Keratinocyte (primary cell): ENCODE data around the gene BFSP1. TPM values are rescaled to one million over a fixed set of nuclear protein-coding genes. Genes with fewer than 3 reads are reported as not detected.

ENCODE experiments used
- DNase-seq: peaks from one replicate; pipeline ENCODE4 v3.0.0-alpha.2; 2011; ENCODE audit warnings: low read depth, missing footprints, low spot score
- FAIRE-seq: peaks from 2 replicates; lab custom pipeline; 2011; peaks lifted over from hg19 to GRCh38; lab: Jason Lieb, UNC
- H2AFZ ChIP-seq: 2 replicates; pipeline ENCODE4 v1.6.0; 2012; ENCODE audit warnings: low read length, control low read depth, inconsistent platforms; ENCODE audit not compliant: control insufficient read depth
- H3K27ac ChIP-seq: 2 replicates; pipeline ENCODE4 v1.5.1; 2011; ENCODE audit warnings: low read length; ENCODE audit not compliant: control insufficient read depth, insufficient read depth
- H3K27me3 ChIP-seq: 3 replicates; pipeline ENCODE4 v1.6.0; 2011; ENCODE audit warnings: low read length; ENCODE audit not compliant: control insufficient read depth, insufficient read depth; ENCODE audit errors: extremely low read depth
- H3K36me3 ChIP-seq, 2 experiments: 2 replicates in 1 of 2; 3 replicates in 1 of 2; pipeline ENCODE4 v1.5.1; 2011; ENCODE audit warnings: low read length in 2 of 2, mild to moderate bottlenecking in 1 of 2; ENCODE audit not compliant: control insufficient read depth in 2 of 2, insufficient read depth in 2 of 2; ENCODE audit errors: extremely low read depth in 1 of 2
- H3K4me1 ChIP-seq: 3 replicates; pipeline ENCODE4 v1.5.1; 2011; ENCODE audit warnings: low read length; ENCODE audit not compliant: control insufficient read depth, insufficient read depth; ENCODE audit errors: extremely low read depth
- H3K4me2 ChIP-seq: 3 replicates; pipeline ENCODE4 v1.6.0; 2011; ENCODE audit warnings: low read depth, low read length; ENCODE audit not compliant: control insufficient read depth, insufficient read depth; ENCODE audit errors: extremely low read depth
- H3K4me3 ChIP-seq, 3 experiments: fragments of 200-600 bp in 1 of 3; sonication (generic) in 1 of 3; 2 replicates in 2 of 3; 3 replicates in 1 of 3; pipeline ENCODE4 v1.5.1; 2011 to 2016; ENCODE audit warnings: low read length in 3 of 3, mild to moderate bottlenecking in 3 of 3, control low read depth in 2 of 3, inconsistent platforms in 1 of 3, low read depth in 1 of 3, mixed read lengths in 1 of 3, mixed run types in 1 of 3, moderate library complexity in 1 of 3; ENCODE audit not compliant: control insufficient read depth in 2 of 3, insufficient read depth in 2 of 3; ENCODE audit errors: extremely low read depth in 1 of 3
- H3K79me2 ChIP-seq: 2 replicates; pipeline ENCODE4 v1.6.0; 2012; ENCODE audit warnings: low read length; ENCODE audit not compliant: control insufficient read depth, insufficient read depth
- H3K9ac ChIP-seq: 3 replicates; pipeline ENCODE4 v1.6.0; 2011; ENCODE audit warnings: low read length; ENCODE audit not compliant: control insufficient read depth, insufficient read depth; ENCODE audit errors: extremely low read depth
- H3K9me1 ChIP-seq: 3 replicates; pipeline ENCODE4 v1.6.0; 2011; ENCODE audit warnings: low read length; ENCODE audit not compliant: control insufficient read depth, insufficient read depth; ENCODE audit errors: extremely low read depth
- H3K9me3 ChIP-seq: 2 replicates; pipeline ENCODE4 v1.5.1; 2012; ENCODE audit warnings: low read depth, low read length; ENCODE audit not compliant: control insufficient read depth
- H4K20me1 ChIP-seq: 3 replicates; pipeline ENCODE4 v1.6.0; 2011; ENCODE audit warnings: low read length; ENCODE audit not compliant: control insufficient read depth, insufficient read depth; ENCODE audit errors: extremely low read depth
- EZH2 ChIP-seq: IDR thresholded peaks from one replicate; pipeline ENCODE4 v1.6.1; 2012; ENCODE audit warnings: inconsistent platforms, mild to moderate bottlenecking, low read length, moderate library complexity
- dilution Hi-C: fragments of 300-500 bp; cut with MboI; formaldehyde crosslinking; loops from one replicate; pipeline ENCODE4 v1.7.0; 2020; ENCODE audit warnings: low sequenced_read_pairs; ENCODE audit not compliant: extremely low pct_ligation_motif_present
- polyA plus RNA-seq, 5 experiments: library from polyadenylated mRNA; depleted of rRNA in 3 of 5; stranded (reverse) in 3 of 5; stranded (forward) in 1 of 5; unstranded in 1 of 5; fragments of >200 nt; gene quantifications; 1 replicate in 1 of 5; 2 replicates in 3 of 5; 3 replicates in 1 of 5; pipeline versions ENCODE4 v1.2.1 to v1.2.3, GENCODE V29; 2011 to 2012; ENCODE audit warnings: missing spikeins in 2 of 5, low read depth in 1 of 5, low replicate concordance in 1 of 5
- TF ChIP-seq, protein P1 (sequence below), 3 experiments: IDR thresholded peaks in 1 of 3; conservative IDR thresholded peaks in 1 of 3; optimal IDR thresholded peaks in 1 of 3; 2 replicates in 2 of 3; 3 replicates in 1 of 3; pipeline versions ENCODE3 to v1.5.1; 2011; ENCODE audit warnings: low read length in 3 of 3, mild to moderate bottlenecking in 3 of 3, moderate library complexity in 2 of 3, control low read depth in 1 of 3, inconsistent platforms in 1 of 3; ENCODE audit not compliant: insufficient read depth in 2 of 3; ENCODE audit errors: extremely low read depth in 1 of 3

BFSP1 gene
- polyA plus RNA-seq, 1 donor (not counting 4 experiments of a cell fraction or from before 2014, with no cell fraction given): 2.2 TPM

DNA sequence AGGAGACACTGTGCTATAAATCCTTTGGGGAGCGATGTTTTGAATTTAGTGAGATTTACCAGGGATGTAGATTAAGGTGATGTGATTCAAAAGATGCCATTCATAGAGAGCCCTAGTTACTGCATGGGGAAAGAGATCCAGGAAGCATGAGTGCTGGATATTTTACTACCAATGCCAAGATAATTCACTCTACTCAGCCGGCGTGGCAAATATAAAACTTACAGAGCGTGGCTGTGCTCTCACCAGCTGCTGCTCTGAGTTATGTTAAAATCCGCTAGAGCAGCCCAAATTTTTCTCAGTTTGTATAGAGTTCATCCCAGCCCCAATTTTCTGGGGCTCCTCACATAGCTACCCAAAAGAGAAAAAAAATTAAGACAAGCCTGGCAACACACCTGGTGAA is 48.6 kb downstream of the BFSP1 start:
- Histone ChIP-seq H3K9ac (no peak overlapping the region), H4K20me1 (no peaks in the 10 kb centered on the region), H3K79me2 (no peaks in the 10 kb centered on the region), H3K4me2 (no peak overlapping the region), H2AFZ (no peak overlapping the region), H3K9me3 (no peaks in the 10 kb centered on the region), H3K27me3 (no peaks in the 10 kb centered on the region), H3K4me1 (no peaks in the 10 kb centered on the region), H3K9me1 (no peaks in the 10 kb centered on the region), H3K36me3 (no peaks in the 10 kb centered on the region), H3K4me3 (no peak overlapping the region), H3K27ac (no peak overlapping the region)
- dilution Hi-C loops: no loop called here
- FAIRE-seq: no peak
- TF ChIP-seq, protein P1, sequence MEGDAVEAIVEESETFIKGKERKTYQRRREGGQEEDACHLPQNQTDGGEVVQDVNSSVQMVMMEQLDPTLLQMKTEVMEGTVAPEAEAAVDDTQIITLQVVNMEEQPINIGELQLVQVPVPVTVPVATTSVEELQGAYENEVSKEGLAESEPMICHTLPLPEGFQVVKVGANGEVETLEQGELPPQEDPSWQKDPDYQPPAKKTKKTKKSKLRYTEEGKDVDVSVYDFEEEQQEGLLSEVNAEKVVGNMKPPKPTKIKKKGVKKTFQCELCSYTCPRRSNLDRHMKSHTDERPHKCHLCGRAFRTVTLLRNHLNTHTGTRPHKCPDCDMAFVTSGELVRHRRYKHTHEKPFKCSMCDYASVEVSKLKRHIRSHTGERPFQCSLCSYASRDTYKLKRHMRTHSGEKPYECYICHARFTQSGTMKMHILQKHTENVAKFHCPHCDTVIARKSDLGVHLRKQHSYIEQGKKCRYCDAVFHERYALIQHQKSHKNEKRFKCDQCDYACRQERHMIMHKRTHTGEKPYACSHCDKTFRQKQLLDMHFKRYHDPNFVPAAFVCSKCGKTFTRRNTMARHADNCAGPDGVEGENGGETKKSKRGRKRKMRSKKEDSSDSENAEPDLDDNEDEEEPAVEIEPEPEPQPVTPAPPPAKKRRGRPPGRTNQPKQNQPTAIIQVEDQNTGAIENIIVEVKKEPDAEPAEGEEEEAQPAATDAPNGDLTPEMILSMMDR (optimal IDR thresholded peaks at IDR 0.05 in 1 of 3, IDR thresholded peaks at IDR 0.05 in 1 of 3, conservative IDR thresholded peaks at IDR 0.05 in 1 of 3; ENCODE audit: extremely low read depth in 1 of 3, insufficient read depth in 2 of 3, low read length in 3 of 3): no peak
- no peak for TF ChIP-seq EZH2
- no peak for DNase-seq

DNA sequence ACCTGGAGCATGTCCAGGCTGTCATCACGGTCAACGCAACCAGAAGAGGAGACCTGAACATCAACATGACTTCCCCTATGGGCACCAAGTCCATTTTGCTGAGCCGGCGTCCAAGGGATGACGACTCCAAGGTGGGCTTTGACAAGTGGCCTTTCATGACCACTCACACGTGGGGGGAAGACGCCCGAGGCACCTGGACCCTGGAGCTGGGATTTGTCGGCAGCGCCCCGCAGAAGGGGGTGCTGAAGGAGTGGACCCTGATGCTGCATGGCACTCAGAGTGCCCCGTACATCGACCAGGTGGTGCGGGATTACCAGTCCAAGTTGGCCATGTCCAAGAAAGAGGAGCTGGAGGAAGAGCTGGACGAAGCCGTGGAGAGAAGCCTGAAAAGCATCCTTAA is 49.5 kb downstream of the BFSP1 start:
- FAIRE-seq: no peak
- dilution Hi-C loops: no loop called here
- no peak for TF ChIP-seq EZH2
- TF ChIP-seq, protein P1 (optimal IDR thresholded peaks at IDR 0.05 in 1 of 3, IDR thresholded peaks at IDR 0.05 in 1 of 3, conservative IDR thresholded peaks at IDR 0.05 in 1 of 3; ENCODE audit: extremely low read depth in 1 of 3, insufficient read depth in 2 of 3, low read length in 3 of 3): no peak
- no peaks in the 10 kb centered on the region for H3K4me1 ChIP-seq
- no peak for DNase-seq
- no peak overlapping the region for H3K4me2 ChIP-seq
- no peaks in the 10 kb centered on the region for H4K20me1 ChIP-seq
- no peaks in the 10 kb centered on the region for H3K79me2 ChIP-seq
- no peak overlapping the region for H2AFZ ChIP-seq
- H3K36me3 ChIP-seq: no peaks in the 10 kb centered on the region
- H3K27me3 ChIP-seq: no peaks in the 10 kb centered on the region
- no peaks in the 10 kb centered on the region for H3K9me1 ChIP-seq
- no peak overlapping the region for H3K9ac ChIP-seq
- H3K4me3 ChIP-seq: no peak overlapping the region
- no peak overlapping the region for H3K27ac ChIP-seq
- no peaks in the 10 kb centered on the region for H3K9me3 ChIP-seq
